Skeletal muscle tissue (tissue), 4 donors: ENCODE measurements around the gene SLC29A3. TPM values are rescaled to one million over a fixed set of nuclear protein-coding genes. Genes with fewer than 3 reads are reported as not detected.

ENCODE experiments used
- H3K27ac ChIP-seq: one replicate; pipeline ENCODE4 v1.7.0; 2013; ENCODE audit warnings: mild to moderate bottlenecking, low read depth, low read length, inconsistent platforms
- H3K27me3 ChIP-seq, 3 donors: one replicate each; pipeline ENCODE4 v1.7.0; 2013; ENCODE audit warnings: low read length in 3 of 3; ENCODE audit not compliant: control insufficient read depth in 3 of 3, insufficient read depth in 3 of 3
- H3K36me3 ChIP-seq, 3 donors: one replicate each; pipeline ENCODE4 v1.7.0; 2013; ENCODE audit warnings: low read length in 3 of 3; ENCODE audit not compliant: control insufficient read depth in 3 of 3, insufficient read depth in 3 of 3
- H3K4me1 ChIP-seq, 3 donors: one replicate each; pipeline ENCODE4 v1.7.0; 2013; ENCODE audit warnings: low read length in 3 of 3, mild to moderate bottlenecking in 3 of 3; ENCODE audit not compliant: control insufficient read depth in 3 of 3, insufficient read depth in 3 of 3
- H3K4me3 ChIP-seq, 3 donors: one replicate each; pipeline ENCODE4 v1.7.0; 2013; ENCODE audit warnings: low read length in 3 of 3
- H3K9ac ChIP-seq, 3 donors: one replicate each; pipeline ENCODE4 v1.7.0; 2013; ENCODE audit warnings: low read length in 3 of 3, mild to moderate bottlenecking in 3 of 3, moderate library complexity in 2 of 3, low read depth in 1 of 3
- H3K9me3 ChIP-seq, 3 donors: one replicate each; pipeline ENCODE4 v1.7.0; 2013; ENCODE audit warnings: low read length in 3 of 3; ENCODE audit not compliant: control insufficient read depth in 3 of 3
- total RNA-seq: library from RNA; depleted of rRNA; stranded (reverse); fragments of >200 nt; gene quantifications from one replicate; pipeline ENCODE4 v1.2.3, GENCODE V29; 2014
- donor health status: Osteomylitis.

SLC29A3 gene
- total RNA-seq, 1 donor from 2014 or later = 1.0 TPM

- no peak overlapping the region for H3K4me3 ChIP-seq
- no peak overlapping the region for H3K27ac ChIP-seq
- no peak overlapping the region for H3K9ac ChIP-seq
- H3K27me3 ChIP-seq = no peaks in the 10 kb centered on the region
- peaks cover 18 to 27% (median 21%) of the 10 kb centered on the region in 3 donors for H3K4me1 ChIP-seq
- H3K9me3 ChIP-seq = no peaks in the 10 kb centered on the region
- no peaks in the 10 kb centered on the region for H3K36me3 ChIP-seq
Measured at GRCh38 chr10:71316786-71317160, 2.3 kb upstream of the SLC29A3 start.

GRCh38 chr10:71317739-71318138 lies 1.3 kb upstream of the SLC29A3 start:
- Histone ChIP-seq H3K36me3 (no peaks in the 10 kb centered on the region), H3K27ac (no peak overlapping the region), H3K9ac (no peak overlapping the region), H3K4me3 (no peak overlapping the region), H3K9me3 (no peaks in the 10 kb centered on the region), H3K4me1 (peaks cover 18 to 25% (median 21%) of the 10 kb centered on the region in 3 donors), H3K27me3 (no peaks in the 10 kb centered on the region)

GRCh38 chr10:71319800-71320392 lies 837 bp downstream of the SLC29A3 start:
- H3K36me3 ChIP-seq = peaks cover 0 to 7% (median 0%) of the 10 kb centered on the region in 3 donors
- no peaks in the 10 kb centered on the region for H3K9me3 ChIP-seq
- H3K9ac ChIP-seq = peak overlapping the region; percentile 20 to 91 (median 87)
- peak overlapping the region; percentile 70 to 85 (median 81) for H3K4me3 ChIP-seq
- H3K4me1 ChIP-seq = peaks cover 10 to 13% (median 10%) of the 10 kb centered on the region in 3 donors
- H3K27me3 ChIP-seq = no peaks in the 10 kb centered on the region
- H3K27ac ChIP-seq = peak overlapping the region; percentile 23

GRCh38 chr10:71320592-71320991 lies 1.5 kb downstream of the SLC29A3 start:
- no peak overlapping the region for H3K27ac ChIP-seq
- H3K27me3 ChIP-seq = no peaks in the 10 kb centered on the region
- H3K9me3 ChIP-seq = no peaks in the 10 kb centered on the region
- peaks cover 0 to 7% (median 0%) of the 10 kb centered on the region in 3 donors for H3K36me3 ChIP-seq
- H3K4me1 ChIP-seq = peaks cover 10 to 13% (median 11%) of the 10 kb centered on the region in 3 donors
- H3K4me3 ChIP-seq = no peak overlapping the region
- peak overlapping the region in 1 of 3 donors; percentile 8 for H3K9ac ChIP-seq

GRCh38 chr10:71321386-71321785 lies 2.3 kb downstream of the SLC29A3 start:
- H3K27me3 ChIP-seq = no peaks in the 10 kb centered on the region
- H3K9ac ChIP-seq = no peak overlapping the region
- no peak overlapping the region for H3K4me3 ChIP-seq
- peaks cover 15 to 19% (median 16%) of the 10 kb centered on the region in 3 donors for H3K4me1 ChIP-seq
- peaks cover 0 to 7% (median 0%) of the 10 kb centered on the region in 3 donors for H3K36me3 ChIP-seq
- H3K9me3 ChIP-seq = no peaks in the 10 kb centered on the region
- no peak overlapping the region for H3K27ac ChIP-seq

- no peak overlapping the region for H3K9ac ChIP-seq
- H3K9me3 ChIP-seq = no peaks in the 10 kb centered on the region
- peaks cover 0 to 7% (median 0%) of the 10 kb centered on the region in 3 donors for H3K36me3 ChIP-seq
- no peak overlapping the region for H3K4me3 ChIP-seq
- no peaks in the 10 kb centered on the region for H3K27me3 ChIP-seq
- H3K27ac ChIP-seq = no peak overlapping the region
- peaks cover 17 to 21% (median 20%) of the 10 kb centered on the region in 3 donors for H3K4me1 ChIP-seq
Measured at GRCh38 chr10:71323407-71323806, 4.3 kb downstream of the SLC29A3 start.

- no peaks in the 10 kb centered on the region for H3K27me3 ChIP-seq
- peaks cover 0 to 7% (median 0%) of the 10 kb centered on the region in 3 donors for H3K36me3 ChIP-seq
- peaks cover 10 to 15% (median 11%) of the 10 kb centered on the region in 3 donors for H3K4me1 ChIP-seq
- no peak overlapping the region for H3K9ac ChIP-seq
- H3K9me3 ChIP-seq = no peaks in the 10 kb centered on the region
- H3K27ac ChIP-seq = no peak overlapping the region
- H3K4me3 ChIP-seq = no peak overlapping the region
Measured at GRCh38 chr10:71324743-71325142, 5.7 kb downstream of the SLC29A3 start.

GRCh38 chr10:71325267-71325666 lies 6.2 kb downstream of the SLC29A3 start:
- Histone ChIP-seq H3K36me3 (peaks cover 0 to 7% (median 0%) of the 10 kb centered on the region in 3 donors), H3K4me1 (peaks cover 8 to 12% (median 9%) of the 10 kb centered on the region in 3 donors), H3K27me3 (no peaks in the 10 kb centered on the region), H3K4me3 (no peak overlapping the region), H3K27ac (no peak overlapping the region), H3K9ac (no peak overlapping the region), H3K9me3 (no peaks in the 10 kb centered on the region)

- Histone ChIP-seq H3K27ac (no peak overlapping the region), H3K9ac (no peak overlapping the region), H3K27me3 (no peaks in the 10 kb centered on the region), H3K36me3 (peaks cover 0 to 7% (median 0%) of the 10 kb centered on the region in 3 donors), H3K4me3 (peak overlapping the region in 1 of 3 donors; percentile 2), H3K4me1 (peaks cover 7 to 12% (median 8%) of the 10 kb centered on the region in 3 donors), H3K9me3 (no peaks in the 10 kb centered on the region)
Measured at GRCh38 chr10:71326464-71326881, 7.4 kb downstream of the SLC29A3 start.

- H3K36me3 ChIP-seq = no peaks in the 10 kb centered on the region
- no peaks in the 10 kb centered on the region for H3K27me3 ChIP-seq
- no peak overlapping the region for H3K9ac ChIP-seq
- no peak overlapping the region for H3K4me3 ChIP-seq
- no peak overlapping the region for H3K27ac ChIP-seq
- peaks cover 7 to 8% (median 7%) of the 10 kb centered on the region in 3 donors for H3K4me1 ChIP-seq
- no peaks in the 10 kb centered on the region for H3K9me3 ChIP-seq
Measured at GRCh38 chr10:71330789-71331404, 11.8 kb downstream of the SLC29A3 start.
